Mesothelial cell of epicardium (in vitro differentiated cells): Measurements from ENCODE around the gene MANF. TPM values are rescaled to one million over a fixed set of nuclear protein-coding genes. Genes with fewer than 3 reads are reported as not detected.

Experiments used
- DNase-seq, 2 experiments: peaks; one replicate each; pipeline ENCODE4 v3.0.0; 2021; ENCODE audit warnings: low spot score in 2 of 2; ENCODE audit not compliant: unreplicated experiment in 2 of 2
- H3K27ac Mint-ChIP-seq: 2 replicates; pipeline ENCODE4 v1.8.0; 2021; ENCODE audit warnings: mixed read lengths
- H3K27me3 Mint-ChIP-seq: 2 replicates; pipeline ENCODE4 v1.8.0; 2021; ENCODE audit warnings: low read depth, mixed read lengths
- H3K36me3 Mint-ChIP-seq: 2 replicates; pipeline ENCODE4 v1.8.0; 2021; ENCODE audit warnings: mixed read lengths
- H3K4me1 Mint-ChIP-seq: 2 replicates; pipeline ENCODE4 v1.8.0; 2021; ENCODE audit warnings: mixed read lengths
- H3K4me3 Mint-ChIP-seq: 2 replicates; pipeline ENCODE4 v1.8.0; 2021; ENCODE audit warnings: mild to moderate bottlenecking, moderate library complexity, mixed read lengths
- H3K9me3 Mint-ChIP-seq: 2 replicates; pipeline ENCODE4 v1.8.0; 2021; ENCODE audit warnings: mixed read lengths
- CTCF ChIP-seq: fragments of 200-600 bp; sonication (generic); IDR thresholded peaks from one replicate; pipeline ENCODE4 v1.5.0; 2021; ENCODE audit warnings: antibody characterized with exemption; ENCODE audit not compliant: unreplicated experiment
- total RNA-seq: library from RNA; stranded (reverse); gene quantifications from 3 replicates; pipeline ENCODE4 v1.2.1, GENCODE V29; 2021

Gene MANF
- total RNA-seq, 1 donor from 2014 or later = 99.7 TPM

- no peak for TF ChIP-seq CTCF
- no peaks in the 10 kb centered on the region for H3K27me3 Mint-ChIP-seq
- DNase-seq = no peak
Observed at GRCh38 chr3:51354172-51354571, 30.9 kb upstream of the MANF start.

GRCh38 chr3:51354731-51355615, 30.1 kb upstream of the MANF start:
- Mint-ChIP-seq H3K9me3 (no peaks in the 10 kb centered on the region), H3K4me3 (no peak overlapping the region), H3K27ac (no peak overlapping the region), H3K4me1 (no peaks in the 10 kb centered on the region), H3K27me3 (no peaks in the 10 kb centered on the region), H3K36me3 (peaks cover 3% of the 10 kb centered on the region)
- TF ChIP-seq CTCF = no peak
- DNase-seq = no peak

More at GRCh38 chr3:51354172-51354571, 30.9 kb upstream of the MANF start:
- Mint-ChIP-seq H3K4me3 (no peak overlapping the region), H3K4me1 (no peaks in the 10 kb centered on the region), H3K27ac (no peak overlapping the region), H3K36me3 (peaks cover 3% of the 10 kb centered on the region), H3K9me3 (no peaks in the 10 kb centered on the region)

GRCh38 chr3:51355891-51356578, 29.1 kb upstream of the MANF start:
- Mint-ChIP-seq H3K36me3 (peaks cover 3% of the 10 kb centered on the region), H3K9me3 (no peaks in the 10 kb centered on the region), H3K4me1 (no peaks in the 10 kb centered on the region), H3K27me3 (no peaks in the 10 kb centered on the region), H3K4me3 (no peak overlapping the region), H3K27ac (no peak overlapping the region)
- DNase-seq = no peak
- no peak for TF ChIP-seq CTCF

GRCh38 chr3:51357856-51358255, 27.2 kb upstream of the MANF start:
- peaks cover 5% of the 10 kb centered on the region for H3K36me3 Mint-ChIP-seq
- H3K9me3 Mint-ChIP-seq = no peaks in the 10 kb centered on the region
- no peak overlapping the region for H3K4me3 Mint-ChIP-seq
- no peaks in the 10 kb centered on the region for H3K27me3 Mint-ChIP-seq
- H3K27ac Mint-ChIP-seq = no peak overlapping the region
- no peak for TF ChIP-seq CTCF
- DNase-seq = no peak
- no peaks in the 10 kb centered on the region for H3K4me1 Mint-ChIP-seq

- DNase-seq = no peak
- Mint-ChIP-seq H3K4me3 (no peak overlapping the region), H3K36me3 (peaks cover 9% of the 10 kb centered on the region), H3K27me3 (no peaks in the 10 kb centered on the region), H3K9me3 (no peaks in the 10 kb centered on the region), H3K4me1 (no peaks in the 10 kb centered on the region), H3K27ac (no peak overlapping the region)
- TF ChIP-seq CTCF = no peak
Observed at GRCh38 chr3:51358981-51359380, 26.1 kb upstream of the MANF start.
